ENCODE data around the gene NFIB. TPM values are rescaled to one million over a fixed set of nuclear protein-coding genes. Genes with fewer than 3 reads are reported as not detected.

Gene NFIB
- polyA plus RNA-seq, 1 of the 3 experiments (the other 2 are of a cell fraction): 9.2 TPM

GRCh38 chr9:14288433-14288832 is 25.5 kb downstream of the NFIB start:
- 97% methylated on average over 4 of the region's 4 CpGs for WGBS (ENCODE audit: low lambda C conversion rate)
- no peaks in the 10 kb centered on the region for H3K27me3 ChIP-seq (ENCODE audit: insufficient read depth)
- POLR2A ChIA-PET: no interaction called here
- no peak overlapping the region for H2AFZ ChIP-seq (ENCODE audit: low read depth)
- no peaks in the 10 kb centered on the region for H3K9me3 ChIP-seq
- H3K79me2 ChIP-seq (ENCODE audit: insufficient read depth): peaks cover 91% of the 10 kb centered on the region
- H3K36me3 ChIP-seq (replicated peaks in 1 of 2; ENCODE audit: control insufficient read depth in 1 of 2, insufficient read depth in 2 of 2, low read length in 1 of 2): peaks cover 0 to 8% of the 10 kb centered on the region in 2 experiments
- H4K20me1 ChIP-seq (ENCODE audit: insufficient read depth): peaks cover 11% of the 10 kb centered on the region; the same call in 1 of the 2 replicates
- no peak overlapping the region for H3K9ac ChIP-seq
- H3K4me2 ChIP-seq: no peak overlapping the region
- H3K27ac ChIP-seq (ENCODE audit: low read depth in 2 of 2, low read length in 1 of 2): no peak overlapping the region
- H3K4me1 ChIP-seq (ENCODE audit: control insufficient read depth in 1 of 2, insufficient read depth in 2 of 2, low read depth in 1 of 2, low read length in 1 of 2): peaks cover 1 to 4% of the 10 kb centered on the region in 2 experiments; a peak in 3 of 4 replicates
- H3K9me2 ChIP-seq: no peaks in the 10 kb centered on the region
- TF ChIP-seq REST (IDR thresholded peaks at IDR 0.05; ENCODE audit: low read depth, low read length): no peak
- TF ChIP-seq MEF2A (IDR thresholded peaks at IDR 0.05; ENCODE audit: borderline replicate concordance, low read depth): no peak
- no peak for TF ChIP-seq GABPA (IDR thresholded peaks at IDR 0.05; ENCODE audit: low read depth)
- TF ChIP-seq POLR2AphosphoS5 (IDR thresholded peaks at IDR 0.05; ENCODE audit: low read depth, low read length): no peak
- no peak for TF ChIP-seq USF1 (IDR thresholded peaks at IDR 0.05; ENCODE audit: borderline replicate concordance, low read depth)
- TF ChIP-seq YY1 (IDR thresholded peaks at IDR 0.05; ENCODE audit: low read depth): no peak
- TF ChIP-seq RXRA (IDR thresholded peaks at IDR 0.05; ENCODE audit: borderline replicate concordance, low read depth): no peak
- no peak for TF ChIP-seq CTCF (IDR thresholded peaks at IDR 0.05)
- CTCF ChIA-PET: interaction anchor here (1.4 to 1.8 kb wide), 2 partner anchors 11 to 65 kb away, joined by 3 to 6 read pairs; no protein-coding TSS in a partner anchor
- DNase-seq: no peak
- H3F3A ChIP-seq (replicated peaks; ENCODE audit: insufficient read depth): no peaks in the 10 kb centered on the region
- no peak overlapping the region for H3K4me3 ChIP-seq (ENCODE audit: low read depth in 2 of 2, low read length in 1 of 2)

- H3K4me3 ChIP-seq (ENCODE audit: low read depth in 2 of 2, low read length in 1 of 2): no peak overlapping the region
- 89% methylated on average over 1 of the region's 1 CpG for WGBS (ENCODE audit: low lambda C conversion rate)
- no peaks in the 10 kb centered on the region for H3K27me3 ChIP-seq (ENCODE audit: insufficient read depth)
- no peak overlapping the region for H2AFZ ChIP-seq (ENCODE audit: low read depth)
- CTCF ChIA-PET: interaction anchor here (1.1 kb wide), 1 partner anchor 8 kb away, joined by 3 read pairs; no protein-coding TSS in a partner anchor
- H3K27ac ChIP-seq (ENCODE audit: low read depth in 2 of 2, low read length in 1 of 2): no peak overlapping the region
- H3F3A ChIP-seq (replicated peaks; ENCODE audit: insufficient read depth): peaks cover 7% of the 10 kb centered on the region
- H3K9me2 ChIP-seq: no peaks in the 10 kb centered on the region
- H3K9me3 ChIP-seq: no peaks in the 10 kb centered on the region
- peaks cover 8% of the 10 kb centered on the region; the same call in 1 of the 2 replicates for H4K20me1 ChIP-seq (ENCODE audit: insufficient read depth)
- H3K79me2 ChIP-seq (ENCODE audit: insufficient read depth): peaks cover 92% of the 10 kb centered on the region
- peaks cover 14 to 15% of the 10 kb centered on the region in 2 experiments; a peak in 3 of 4 replicates for H3K4me1 ChIP-seq (ENCODE audit: control insufficient read depth in 1 of 2, insufficient read depth in 2 of 2, low read depth in 1 of 2, low read length in 1 of 2)
- no peak overlapping the region for H3K4me2 ChIP-seq
- POLR2A ChIA-PET: no interaction called here
- peaks cover 0 to 4% of the 10 kb centered on the region in 2 experiments for H3K36me3 ChIP-seq (replicated peaks in 1 of 2; ENCODE audit: control insufficient read depth in 1 of 2, insufficient read depth in 2 of 2, low read length in 1 of 2)
- DNase-seq: no peak
- H3K9ac ChIP-seq: no peak overlapping the region
- TF ChIP-seq RFX5 (IDR thresholded peaks at IDR 0.05; ENCODE audit: low read length) (no peak), ELF1 (IDR thresholded peaks at IDR 0.05) (no peak), MEF2A (IDR thresholded peaks at IDR 0.05; ENCODE audit: borderline replicate concordance, low read depth) (no peak), USF2 (IDR thresholded peaks at IDR 0.05; ENCODE audit: borderline replicate concordance, low read depth, low read length) (no peak), EP300 (IDR thresholded peaks at IDR 0.05; ENCODE audit: borderline replicate concordance in 1 of 2, low read depth in 1 of 2, low read length in 1 of 2) (no peak), PBX3 (IDR thresholded peaks at IDR 0.05) (no peak), GABPA (IDR thresholded peaks at IDR 0.05; ENCODE audit: low read depth) (no peak), RAD21 (IDR thresholded peaks at IDR 0.05; ENCODE audit: low read length) (no peak), IRF3 (IDR thresholded peaks at IDR 0.05; ENCODE audit: low read depth, low read length) (no peak), GATA2 (CRISPR knock-in tag; IDR thresholded peaks at IDR 0.05) (no peak), YY1 (IDR thresholded peaks at IDR 0.05; ENCODE audit: low read depth) (no peak), NRF1 (IDR thresholded peaks at IDR 0.05; ENCODE audit: low read depth, low read length) (no peak), FOSL2 (IDR thresholded peaks at IDR 0.05; ENCODE audit: borderline replicate concordance, low read depth) (no peak)
Observed at GRCh38 chr9:14286121-14286520, 27.8 kb downstream of the NFIB start.

Data from SK-N-SH (cell line).